GM12875 (cell line): ENCODE measurements around the gene KIAA1671.

Experiments
- H3K4me3 ChIP-seq: one replicate; pipeline ENCODE4 v1.5.1; 2011; ENCODE audit warnings: low read depth, low read length, control low read depth
- CTCF ChIP-seq: IDR thresholded peaks from 2 replicates; pipeline ENCODE4 v1.5.1; 2011; ENCODE audit warnings: low read depth, mild to moderate bottlenecking, control low read depth, inconsistent platforms, low read length, moderate library complexity, borderline replicate concordance; ENCODE audit not compliant: insufficient read depth

KIAA1671 gene

GRCh38 chr22:25125693-25126357, 173.3 kb downstream of the KIAA1671 start:
- TF ChIP-seq CTCF = no peak
- no peak overlapping the region for H3K4me3 ChIP-seq

- no peak for TF ChIP-seq CTCF
- no peak overlapping the region for H3K4me3 ChIP-seq
Observed at GRCh38 chr22:25126510-25126909, 174.0 kb downstream of the KIAA1671 start.

GRCh38 chr22:25127318-25127717, 174.8 kb downstream of the KIAA1671 start:
- H3K4me3 ChIP-seq = no peak overlapping the region
- no peak for TF ChIP-seq CTCF

- no peak overlapping the region for H3K4me3 ChIP-seq
- TF ChIP-seq CTCF = no peak
Observed at GRCh38 chr22:25130462-25130861, 177.9 kb downstream of the KIAA1671 start.

- no peak for TF ChIP-seq CTCF
- no peak overlapping the region for H3K4me3 ChIP-seq
Observed at GRCh38 chr22:25131198-25131887, 178.8 kb downstream of the KIAA1671 start.

GRCh38 chr22:25134028-25134427, 181.5 kb downstream of the KIAA1671 start:
- no peak overlapping the region for H3K4me3 ChIP-seq
- TF ChIP-seq CTCF = no peak

GRCh38 chr22:25134451-25134850, 181.9 kb downstream of the KIAA1671 start:
- no peak for TF ChIP-seq CTCF

More at GRCh38 chr22:25134451-25134850, 181.9 kb downstream of the KIAA1671 start:
- H3K4me3 ChIP-seq = no peak overlapping the region
